ENCODE results near the gene DPP10.

GRCh38 chr2:115694651-115695050 is 1252.2 kb downstream of the DPP10 start:
- TF ChIP-seq POLR2AphosphoS5 (IDR thresholded peaks at IDR 0.05): no peak
- no peak for TF ChIP-seq CTCF (IDR thresholded peaks at IDR 0.05)

Data from esophagus muscularis mucosa (tissue), 3 donors.